Glutamatergic neuron (in vitro differentiated cells): ENCODE results near the gene UNC80. TPM values are rescaled to one million over a fixed set of nuclear protein-coding genes. Genes with fewer than 3 reads are reported as not detected.

Experiments
- DNase-seq: peaks from one replicate; pipeline ENCODE4 v3.0.0; 2022
- H3K27ac Mint-ChIP-seq: one replicate; pipeline ENCODE4 v1.8.0; 2020; ENCODE audit warnings: mild to moderate bottlenecking, mixed read lengths, inconsistent platforms; ENCODE audit not compliant: unreplicated experiment
- H3K27me3 Mint-ChIP-seq: one replicate; pipeline ENCODE4 v1.8.0; 2020; ENCODE audit warnings: mild to moderate bottlenecking, moderate library complexity, mixed read lengths, inconsistent platforms; ENCODE audit not compliant: unreplicated experiment
- H3K36me3 Mint-ChIP-seq: one replicate; pipeline ENCODE4 v1.8.0; 2020; ENCODE audit warnings: mild to moderate bottlenecking, mixed read lengths, inconsistent platforms; ENCODE audit not compliant: unreplicated experiment
- H3K4me1 Mint-ChIP-seq: one replicate; pipeline ENCODE4 v1.8.0; 2020; ENCODE audit warnings: mild to moderate bottlenecking, low read depth, mixed read lengths, inconsistent platforms; ENCODE audit not compliant: unreplicated experiment
- H3K4me3 Mint-ChIP-seq: one replicate; pipeline ENCODE4 v1.8.0; 2020; ENCODE audit warnings: mild to moderate bottlenecking, mixed read lengths, inconsistent platforms; ENCODE audit not compliant: unreplicated experiment
- H3K9me3 Mint-ChIP-seq: one replicate; pipeline ENCODE4 v1.8.0; 2020; ENCODE audit warnings: mild to moderate bottlenecking, moderate library complexity, mixed read lengths, inconsistent platforms; ENCODE audit not compliant: unreplicated experiment
- total RNA-seq: library from RNA; stranded (reverse); fragmentation: NEBNext Ultra II Directional; extraction: Animal tissue kit (Norgen Biotek cat#: 25700); gene quantifications from one replicate; pipeline ENCODE4 v1.2.1, GENCODE V29; 2021; ENCODE audit not compliant: unreplicated experiment
- TF ChIP-seq, protein P1 (sequence below): fragments of 200-600 bp; sonication (generic); IDR thresholded peaks from one replicate; pipeline ENCODE4 v1.5.0; 2021; ENCODE audit not compliant: partially characterized antibody, unreplicated experiment

UNC80 gene
- total RNA-seq, 1 donor from 2014 or later: 9.0 TPM

DNA sequence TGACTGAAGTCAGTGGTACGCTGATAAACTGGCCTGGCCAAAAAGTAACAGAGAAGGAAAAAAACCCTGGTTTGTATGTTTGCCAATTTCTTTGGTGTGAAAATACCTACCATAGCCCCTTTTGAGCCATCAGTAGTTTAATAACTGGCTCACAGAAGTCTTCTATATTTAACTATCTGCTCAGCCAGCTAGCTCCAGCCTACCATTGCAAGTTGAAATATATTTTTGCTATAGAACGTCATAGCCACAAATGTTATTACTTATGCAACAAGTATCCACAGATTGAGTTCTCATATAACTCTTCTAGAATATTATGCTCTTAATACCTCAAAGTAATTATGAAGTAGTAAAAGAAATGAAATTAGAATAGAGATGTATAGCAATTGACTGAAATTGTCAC lies 256.0 kb downstream of the UNC80 start:
- H3K9me3 Mint-ChIP-seq: no peaks in the 10 kb centered on the region
- no peak for DNase-seq
- no peaks in the 10 kb centered on the region for H3K4me1 Mint-ChIP-seq
- H3K27ac Mint-ChIP-seq: no peak overlapping the region
- no peak overlapping the region for H3K4me3 Mint-ChIP-seq
- TF ChIP-seq, protein P1, sequence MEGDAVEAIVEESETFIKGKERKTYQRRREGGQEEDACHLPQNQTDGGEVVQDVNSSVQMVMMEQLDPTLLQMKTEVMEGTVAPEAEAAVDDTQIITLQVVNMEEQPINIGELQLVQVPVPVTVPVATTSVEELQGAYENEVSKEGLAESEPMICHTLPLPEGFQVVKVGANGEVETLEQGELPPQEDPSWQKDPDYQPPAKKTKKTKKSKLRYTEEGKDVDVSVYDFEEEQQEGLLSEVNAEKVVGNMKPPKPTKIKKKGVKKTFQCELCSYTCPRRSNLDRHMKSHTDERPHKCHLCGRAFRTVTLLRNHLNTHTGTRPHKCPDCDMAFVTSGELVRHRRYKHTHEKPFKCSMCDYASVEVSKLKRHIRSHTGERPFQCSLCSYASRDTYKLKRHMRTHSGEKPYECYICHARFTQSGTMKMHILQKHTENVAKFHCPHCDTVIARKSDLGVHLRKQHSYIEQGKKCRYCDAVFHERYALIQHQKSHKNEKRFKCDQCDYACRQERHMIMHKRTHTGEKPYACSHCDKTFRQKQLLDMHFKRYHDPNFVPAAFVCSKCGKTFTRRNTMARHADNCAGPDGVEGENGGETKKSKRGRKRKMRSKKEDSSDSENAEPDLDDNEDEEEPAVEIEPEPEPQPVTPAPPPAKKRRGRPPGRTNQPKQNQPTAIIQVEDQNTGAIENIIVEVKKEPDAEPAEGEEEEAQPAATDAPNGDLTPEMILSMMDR: no peak
- no peaks in the 10 kb centered on the region for H3K27me3 Mint-ChIP-seq
- no peaks in the 10 kb centered on the region for H3K36me3 Mint-ChIP-seq

DNA sequence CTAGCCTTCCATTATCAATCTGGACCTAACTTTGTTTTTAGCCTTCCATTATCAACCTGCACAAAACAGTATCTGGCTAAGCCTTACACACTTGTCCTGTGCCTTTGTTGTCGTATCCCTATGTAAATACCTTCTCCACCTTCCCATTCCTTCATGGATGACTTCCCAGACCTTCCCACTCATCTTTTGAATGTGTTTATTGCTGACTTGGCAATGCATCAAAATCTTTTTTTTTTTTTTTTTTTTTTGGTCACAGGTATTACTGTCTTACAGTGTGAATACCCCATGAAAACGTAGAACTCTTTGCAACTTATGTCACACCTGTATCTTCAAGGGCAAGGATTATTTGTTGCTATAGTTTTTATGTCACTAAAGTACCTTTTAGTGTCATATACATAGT lies 256.5 kb downstream of the UNC80 start:
- no peak for DNase-seq
- TF ChIP-seq, protein P1: no peak
- no peak overlapping the region for H3K27ac Mint-ChIP-seq
- H3K27me3 Mint-ChIP-seq: no peaks in the 10 kb centered on the region
- no peak overlapping the region for H3K4me3 Mint-ChIP-seq
- H3K36me3 Mint-ChIP-seq: no peaks in the 10 kb centered on the region
- no peaks in the 10 kb centered on the region for H3K4me1 Mint-ChIP-seq
- H3K9me3 Mint-ChIP-seq: peaks cover 1% of the 10 kb centered on the region

DNA sequence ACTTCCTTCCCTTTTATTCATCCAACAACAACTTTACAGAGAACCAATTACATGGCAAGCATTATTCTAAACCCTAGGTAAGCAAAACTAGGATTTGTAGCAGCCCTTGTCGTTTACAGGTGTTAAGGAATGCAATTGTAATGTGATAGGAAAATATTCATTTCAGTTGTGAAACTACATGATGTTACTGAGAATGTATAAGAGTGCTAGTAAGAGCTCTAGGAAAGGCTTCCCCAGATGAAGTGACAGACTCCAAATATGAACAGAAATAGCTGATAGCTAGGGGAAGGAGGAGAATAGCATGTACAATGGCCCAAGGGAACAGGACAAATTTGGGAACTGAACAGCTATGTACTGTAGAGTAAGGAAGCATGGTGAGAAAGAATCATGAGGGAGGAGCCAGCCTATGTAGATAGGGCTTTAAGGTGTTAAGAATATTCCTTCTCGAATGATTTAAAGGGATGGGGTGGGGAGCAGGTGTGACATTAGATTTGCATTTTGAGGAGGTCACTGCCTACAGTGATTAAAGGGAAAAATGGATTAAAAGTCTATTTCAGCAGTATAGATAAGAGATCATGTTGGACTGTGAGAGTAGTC lies 262.6 kb downstream of the UNC80 start:
- TF ChIP-seq, protein P1: no peak
- Mint-ChIP-seq H3K27me3 (peaks cover 2% of the 10 kb centered on the region), H3K4me1 (no peaks in the 10 kb centered on the region), H3K36me3 (no peaks in the 10 kb centered on the region), H3K4me3 (no peak overlapping the region), H3K9me3 (peaks cover 1% of the 10 kb centered on the region), H3K27ac (no peak overlapping the region)
- DNase-seq: no peak

DNA sequence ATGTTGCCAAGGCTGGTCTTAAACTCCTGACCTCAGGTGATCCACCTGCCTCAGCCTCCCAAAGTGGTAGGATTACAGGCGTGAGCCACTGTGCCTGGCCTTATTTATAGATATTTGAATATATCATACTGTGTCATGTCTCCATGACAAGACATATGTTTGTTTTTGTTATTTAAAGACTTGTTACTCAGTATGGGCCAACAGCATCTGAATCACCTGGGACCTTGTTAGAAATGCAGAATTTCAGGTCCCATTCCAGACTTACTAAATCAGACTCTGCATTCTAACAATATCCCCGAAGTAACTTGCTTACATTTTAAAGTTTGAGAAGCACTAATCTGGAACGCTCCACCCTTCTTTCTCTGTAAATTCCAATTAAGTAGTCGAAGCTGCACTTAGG lies 264.0 kb downstream of the UNC80 start:
- no peak overlapping the region for H3K27ac Mint-ChIP-seq
- H3K36me3 Mint-ChIP-seq: no peaks in the 10 kb centered on the region
- no peaks in the 10 kb centered on the region for H3K4me1 Mint-ChIP-seq
- DNase-seq: no peak
- H3K27me3 Mint-ChIP-seq: peaks cover 2% of the 10 kb centered on the region
- H3K4me3 Mint-ChIP-seq: no peak overlapping the region
- TF ChIP-seq, protein P1: no peak
- H3K9me3 Mint-ChIP-seq: peaks cover 1% of the 10 kb centered on the region

DNA sequence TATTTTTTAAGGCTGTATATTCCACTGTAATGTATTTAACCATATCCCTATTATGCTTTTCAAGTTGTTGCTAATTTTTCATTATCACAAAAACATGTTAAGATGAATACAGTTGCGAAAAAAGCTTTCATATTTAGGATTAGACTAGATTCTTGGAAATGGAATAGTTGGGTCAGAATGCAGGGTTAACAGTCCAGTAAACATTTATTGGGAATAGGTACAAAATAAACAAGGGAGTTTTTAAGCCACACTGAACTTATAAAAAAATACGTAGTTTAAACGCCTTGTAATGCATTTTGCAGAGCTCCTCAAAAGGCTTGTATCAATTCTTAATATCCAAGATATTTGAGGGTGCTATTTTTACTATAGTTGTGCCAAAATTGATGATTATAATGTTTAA lies 266.4 kb downstream of the UNC80 start:
- Mint-ChIP-seq H3K27ac (no peak overlapping the region), H3K4me3 (no peak overlapping the region), H3K4me1 (no peaks in the 10 kb centered on the region), H3K36me3 (no peaks in the 10 kb centered on the region), H3K27me3 (peaks cover 2% of the 10 kb centered on the region), H3K9me3 (no peaks in the 10 kb centered on the region)
- no peak for DNase-seq
- TF ChIP-seq, protein P1: no peak
